Naive thymus-derived CD4-positive, alpha-beta T cell (primary cell): ENCODE results near the gene WIPF2. TPM values are rescaled to one million over a fixed set of nuclear protein-coding genes. Genes with fewer than 3 reads are reported as not detected.
"Not testable (repeated sequence)": the region's sequence is repeated elsewhere in the genome, so short reads cannot be mapped to it uniquely, and the experiment has no call there.

ENCODE experiments used
- ATAC-seq: fragments of 150-1000 bp; cut with Tn5 transposase; 2 replicates; pipeline ENCODE4 v1.10.0; 2021; ENCODE audit warnings: mild to moderate bottlenecking, moderate library complexity
- CTCF ChIA-PET: fragments of 350-600 bp; sonication (Branson Sonifier 250); formaldehyde crosslinking; loops from one replicate; lab custom pipeline; 2021; ENCODE audit warnings: antibody characterized with exemption; lab: Charles Lee
- POLR2A ChIA-PET: fragments of 350-600 bp; sonication (Branson Sonifier 250); formaldehyde crosslinking; loops from one replicate; lab custom pipeline; 2021; ENCODE audit warnings: antibody characterized with exemption, inconsistent platforms; lab: Charles Lee
- DNase-seq, 9 donors: peaks; one replicate each; pipeline versions ENCODE4 v3.0.0 to v3.0.0-alpha.2; 2020 to 2022; ENCODE audit warnings: mixed read lengths in 1 of 9
- H3K27ac ChIP-seq: one replicate; pipeline ENCODE4 v1.7.0; 2013; ENCODE audit warnings: mild to moderate bottlenecking, low read depth, low read length, moderate library complexity
- H3K27me3 ChIP-seq, 2 donors: one replicate each; pipeline ENCODE4 v1.7.0; 2013; ENCODE audit warnings: low read length in 2 of 2, mild to moderate bottlenecking in 2 of 2, moderate library complexity in 2 of 2; ENCODE audit not compliant: control insufficient read depth in 2 of 2, insufficient read depth in 2 of 2
- H3K36me3 ChIP-seq, 3 experiments: 1 replicate in 2 of 3; 2 replicates in 1 of 3; pipeline ENCODE4 v1.7.0; 2013; ENCODE audit warnings: low read length in 3 of 3, mild to moderate bottlenecking in 3 of 3, moderate library complexity in 1 of 3; ENCODE audit not compliant: insufficient read depth in 3 of 3, control insufficient read depth in 2 of 3
- H3K4me1 ChIP-seq, 2 donors: one replicate each; pipeline ENCODE4 v1.7.0; 2013; ENCODE audit warnings: low read length in 2 of 2, mild to moderate bottlenecking in 2 of 2, moderate library complexity in 1 of 2; ENCODE audit not compliant: control insufficient read depth in 2 of 2, insufficient read depth in 2 of 2
- H3K4me3 ChIP-seq: 2 replicates; pipeline ENCODE4 v1.7.0; 2013; ENCODE audit warnings: mild to moderate bottlenecking, low read length
- H3K9me3 ChIP-seq, 3 experiments: 1 replicate in 2 of 3; 2 replicates in 1 of 3; pipeline ENCODE4 v1.7.0; 2013; ENCODE audit warnings: low read length in 3 of 3; ENCODE audit not compliant: control insufficient read depth in 2 of 3
- H3K27ac Mint-ChIP-seq, 9 donors: one replicate each; pipeline ENCODE4 v1.8.0; 2020 to 2022; ENCODE audit warnings: mixed read lengths in 9 of 9, mild to moderate bottlenecking in 8 of 9, moderate library complexity in 5 of 9, inconsistent platforms in 2 of 9
- H3K27me3 Mint-ChIP-seq, 5 donors: one replicate each; pipeline ENCODE4 v1.8.0; 2021 to 2022; ENCODE audit warnings: mixed read lengths in 5 of 5, mild to moderate bottlenecking in 1 of 5
- H3K36me3 Mint-ChIP-seq, 5 donors: one replicate each; pipeline ENCODE4 v1.8.0; 2020 to 2022; ENCODE audit warnings: mixed read lengths in 5 of 5, mild to moderate bottlenecking in 3 of 5, inconsistent platforms in 1 of 5
- H3K4me1 Mint-ChIP-seq, 7 donors: one replicate each; pipeline ENCODE4 v1.8.0; 2020 to 2022; ENCODE audit warnings: mixed read lengths in 7 of 7, mild to moderate bottlenecking in 3 of 7, inconsistent platforms in 1 of 7
- H3K4me3 Mint-ChIP-seq, 10 donors: one replicate each; pipeline ENCODE4 v1.8.0; 2020 to 2022; ENCODE audit warnings: mild to moderate bottlenecking in 10 of 10, mixed read lengths in 10 of 10, moderate library complexity in 6 of 10, inconsistent platforms in 2 of 10
- H3K9me3 Mint-ChIP-seq, 11 donors: one replicate each; pipeline ENCODE4 v1.8.0; 2020 to 2022; ENCODE audit warnings: mixed read lengths in 11 of 11, mild to moderate bottlenecking in 4 of 11, inconsistent platforms in 1 of 11, moderate library complexity in 1 of 11
- intact Hi-C, 2 donors: fragments of 100-400 bp; cut with micrococcal nuclease; formaldehyde crosslinking; loops; one replicate each; pipeline ENCODE4 v1.15.1; 2023
- polyA plus RNA-seq, 2 donors: library from polyadenylated mRNA; unstranded; fragments of 300-500 nt; fragmentation: Illumina TruSeq; gene quantifications; one replicate each; pipeline ENCODE4 v1.2.3, GENCODE V29; 2021
- total RNA-seq, 6 experiments: library from RNA in 5 of 6; stranded (reverse) in 5 of 6; gene quantifications; 1 replicate in 5 of 6; 2 replicates in 1 of 6; pipeline ENCODE4 v1.2.3 and lab custom pipeline; 2021 to 2026

The WIPF2 gene
- total and polyA plus RNA-seq, 7 experiments from 2014 or later, result 5.0 to 31.8 (median 25.2) TPM

DNA sequence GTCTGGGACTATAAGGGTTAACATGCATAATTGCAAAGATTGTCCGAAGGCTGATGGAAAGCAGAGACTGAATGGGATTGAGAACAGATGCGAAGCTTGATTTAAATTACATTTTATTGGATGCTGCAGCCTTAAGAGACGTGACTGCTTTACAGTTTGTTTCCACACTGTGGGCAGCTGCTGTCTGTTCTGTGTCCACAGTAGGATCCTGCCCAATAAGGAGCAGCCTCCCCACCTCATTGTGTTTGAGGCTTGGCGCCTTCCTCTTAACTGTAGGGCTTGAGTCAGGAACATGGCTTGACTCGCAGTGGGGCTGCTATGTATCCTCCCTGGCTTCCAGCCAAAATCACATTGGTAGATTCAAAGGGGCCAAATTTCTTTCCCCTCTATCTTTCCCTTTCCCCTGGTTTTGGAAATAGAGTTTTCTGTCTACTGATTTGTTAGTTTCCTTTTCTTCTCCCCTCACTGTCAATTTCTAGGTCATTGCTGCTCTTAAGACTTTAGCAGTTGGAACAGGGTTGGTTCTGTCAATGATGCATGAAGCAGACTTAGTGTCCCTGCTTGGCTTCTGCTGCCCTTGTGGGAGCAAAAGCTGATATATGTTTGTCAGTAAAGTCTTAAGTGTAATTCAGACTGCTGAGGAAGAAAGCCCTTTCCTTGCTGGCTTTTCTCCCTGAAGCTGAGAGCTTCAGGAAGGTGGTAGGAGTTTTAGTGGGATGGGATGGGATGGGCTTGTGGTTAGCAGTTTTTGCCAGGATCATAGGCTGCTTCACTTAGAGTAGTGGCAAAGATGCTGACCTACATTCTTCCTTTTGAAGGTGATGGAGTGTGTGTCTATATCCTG lies 84.8 kb downstream of the WIPF2 start:
- H3K4me3 ChIP-seq, result no peak overlapping the region
- peak overlapping the region in 5 of 9 donors; percentile 16 to 42 (median 20) for H3K27ac Mint-ChIP-seq

DNA sequence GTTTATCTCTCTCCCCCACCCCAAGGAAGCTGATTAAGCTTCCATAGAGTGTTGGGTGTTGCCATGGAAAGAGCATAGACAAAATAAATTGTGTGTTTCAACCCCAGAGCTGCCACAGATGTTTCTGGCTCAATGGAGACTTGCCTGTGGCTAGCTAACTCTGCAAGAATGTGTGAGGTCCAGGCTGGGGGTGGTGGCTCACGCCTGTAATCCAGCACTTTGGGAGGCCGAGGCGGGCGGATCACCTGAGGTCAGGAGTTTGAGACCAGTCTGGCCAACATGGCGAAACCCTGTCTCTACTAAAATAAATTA lies 85.4 kb downstream of the WIPF2 start:
- H3K9me3 ChIP-seq, DNase-seq, H3K27ac ChIP-seq, ATAC-seq, H3K9me3 Mint-ChIP-seq, intact Hi-C loops, H3K4me3 Mint-ChIP-seq, H3K27me3 ChIP-seq, H3K36me3 ChIP-seq, H3K4me3 ChIP-seq, H3K27me3 Mint-ChIP-seq, H3K27ac Mint-ChIP-seq: not testable (repeated sequence)
- H3K36me3 Mint-ChIP-seq, result peaks cover 0 to 10% (median 0%) of the 10 kb centered on the region in 5 donors
- POLR2A ChIA-PET, result interaction anchor here (1.1 to 28.4 kb wide), 3 partner anchors 27 to 256 kb away, joined by 3 to 742 read pairs (median 35); no protein-coding TSS in a partner anchor
- CTCF ChIA-PET, result interaction anchor here (1.0 to 7.3 kb wide), 12 partner anchors 11 to 228 kb away, joined by 3 to 233 read pairs (median 8); no protein-coding TSS in a partner anchor
- peaks cover 13 to 19% (median 15%) of the 10 kb centered on the region in 7 donors for H3K4me1 Mint-ChIP-seq
- peaks cover 25 to 42% of the 10 kb centered on the region in 2 donors for H3K4me1 ChIP-seq

More for the DNA sequence above, 84.8 kb downstream of the WIPF2 start:
- intact Hi-C loops, result loop anchor here (1.0 kb wide), 5 partner anchors 14 to 229 kb away; no protein-coding TSS in a partner anchor
- ATAC-seq (no peak), DNase-seq (no peak)
- peaks cover 21 to 36% of the 10 kb centered on the region in 2 donors for H3K4me1 ChIP-seq
- POLR2A ChIA-PET, result interaction anchor here (1.1 to 28.4 kb wide), 3 partner anchors 28 to 256 kb away, joined by 3 to 742 read pairs (median 35); no protein-coding TSS in a partner anchor
- Mint-ChIP-seq H3K27me3 (no peaks in the 10 kb centered on the region), H3K36me3 (peaks cover 0 to 12% (median 0%) of the 10 kb centered on the region in 5 donors), H3K4me1 (peaks cover 11 to 16% (median 15%) of the 10 kb centered on the region in 7 donors), H3K9me3 (peaks cover 0 to 2% (median 0%) of the 10 kb centered on the region in 11 donors), H3K4me3 (no peak overlapping the region)
- H3K27me3 ChIP-seq, result no peaks in the 10 kb centered on the region
- CTCF ChIA-PET, result interaction anchor here (0.8 to 7.3 kb wide), 21 partner anchors 11 to 236 kb away, joined by 3 to 233 read pairs (median 6); partner anchors contain the start of gene IGFBP4
- H3K36me3 ChIP-seq, result no peaks in the 10 kb centered on the region
- H3K9me3 ChIP-seq, result no peaks in the 10 kb centered on the region
- H3K27ac ChIP-seq, result no peak overlapping the region

- DNase-seq, ATAC-seq, H3K4me3 Mint-ChIP-seq, H3K27ac ChIP-seq, H3K27me3 ChIP-seq, H3K9me3 ChIP-seq, H3K9me3 Mint-ChIP-seq, H3K4me3 ChIP-seq, intact Hi-C loops, H3K36me3 ChIP-seq, H3K27me3 Mint-ChIP-seq, H3K27ac Mint-ChIP-seq: not testable (repeated sequence)
- peaks cover 29 to 42% of the 10 kb centered on the region in 2 donors for H3K4me1 ChIP-seq
- Mint-ChIP-seq H3K36me3 (peaks cover 0 to 10% (median 0%) of the 10 kb centered on the region in 5 donors), H3K4me1 (peaks cover 13 to 23% (median 16%) of the 10 kb centered on the region in 7 donors)
- ChIA-PET CTCF (interaction anchor here (0.7 to 7.3 kb wide), 12 partner anchors 10 to 263 kb away, joined by 3 to 233 read pairs (median 6); no protein-coding TSS in a partner anchor), POLR2A (interaction anchor here (0.7 to 28.4 kb wide), 4 partner anchors 27 to 255 kb away, joined by 3 to 742 read pairs (median 19); no protein-coding TSS in a partner anchor)
Measured at GRCh38 chr17:40304866-40305265, 85.8 kb downstream of the WIPF2 start.

- intact Hi-C loops, result no loop called here
- Histone ChIP-seq H3K4me1 (peaks cover 42 to 44% of the 10 kb centered on the region in 2 donors), H3K27me3 (no peaks in the 10 kb centered on the region), H3K4me3 (no peak overlapping the region), H3K9me3 (no peaks in the 10 kb centered on the region), H3K27ac (no peak overlapping the region), H3K36me3 (no peaks in the 10 kb centered on the region)
- H3K36me3 Mint-ChIP-seq, result peaks cover 0 to 5% (median 0%) of the 10 kb centered on the region in 5 donors
- ATAC-seq (no peak), DNase-seq (no peak)
- no peaks in the 10 kb centered on the region for H3K27me3 Mint-ChIP-seq
- ChIA-PET CTCF (interaction anchor here (0.6 to 7.3 kb wide), 9 partner anchors 16 to 309 kb away, joined by 3 to 233 read pairs (median 10); no protein-coding TSS in a partner anchor), POLR2A (interaction anchor here (1.0 to 28.4 kb wide), 5 partner anchors 26 to 280 kb away, joined by 3 to 742 read pairs (median 7); no protein-coding TSS in a partner anchor)
- H3K9me3 Mint-ChIP-seq, result peaks cover 0 to 2% (median 0%) of the 10 kb centered on the region in 11 donors
- peaks cover 13 to 31% (median 21%) of the 10 kb centered on the region in 7 donors for H3K4me1 Mint-ChIP-seq
- H3K4me3 Mint-ChIP-seq, result peak overlapping the region in 2 of 10 donors; percentile 33 to 45
- peak overlapping the region in 2 of 9 donors; percentile 23 to 36 for H3K27ac Mint-ChIP-seq
Measured at GRCh38 chr17:40306395-40306794, 87.3 kb downstream of the WIPF2 start.

DNA sequence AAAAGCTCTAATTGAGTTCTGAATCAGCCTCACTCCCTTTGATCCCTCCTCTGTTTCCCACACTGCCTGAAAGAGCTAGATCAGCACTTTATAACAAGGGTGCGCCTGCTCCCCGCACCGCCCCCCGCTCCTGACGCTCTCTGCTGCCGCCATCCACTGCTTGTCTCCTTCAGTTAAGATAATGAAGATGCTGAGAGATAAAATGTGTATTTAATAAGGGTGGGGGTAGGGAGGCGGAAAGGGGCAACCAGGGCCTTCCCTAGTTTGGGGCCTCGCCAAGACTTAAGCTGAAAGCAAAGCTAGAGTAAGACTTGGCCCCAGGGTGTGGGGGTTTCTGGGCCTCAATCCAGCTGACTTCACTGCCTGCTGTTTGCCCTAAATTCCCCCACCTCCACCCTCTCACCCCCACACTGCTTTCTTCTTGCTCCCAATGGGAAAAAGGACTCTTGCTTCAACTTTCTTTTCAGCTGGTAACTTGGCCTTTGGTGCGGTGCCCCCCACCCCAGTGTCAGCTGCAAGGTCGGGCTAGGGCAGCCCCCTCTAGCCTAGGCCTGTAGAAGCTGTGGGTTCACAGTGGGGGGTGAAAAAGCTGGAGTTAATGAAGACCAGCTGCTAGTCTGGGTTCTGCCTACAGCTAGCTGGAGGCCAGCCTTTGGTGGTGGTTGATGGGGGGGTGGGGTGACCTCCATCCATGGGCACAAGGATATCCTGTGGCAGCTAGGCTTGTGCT lies 88.1 kb downstream of the WIPF2 start:
- Mint-ChIP-seq H3K9me3 (peaks cover 0 to 2% (median 0%) of the 10 kb centered on the region in 11 donors), H3K27ac (no peak overlapping the region), H3K4me1 (peaks cover 13 to 39% (median 28%) of the 10 kb centered on the region in 7 donors), H3K4me3 (no peak overlapping the region), H3K27me3 (no peaks in the 10 kb centered on the region), H3K36me3 (peaks cover 0 to 5% (median 0%) of the 10 kb centered on the region in 5 donors)
- Histone ChIP-seq H3K9me3 (no peaks in the 10 kb centered on the region), H3K36me3 (no peaks in the 10 kb centered on the region), H3K27ac (no peak overlapping the region), H3K4me3 (no peak overlapping the region), H3K4me1 (peaks cover 42 to 52% of the 10 kb centered on the region in 2 donors), H3K27me3 (no peaks in the 10 kb centered on the region)
- CTCF ChIA-PET, result interaction anchor here (0.7 to 7.3 kb wide), 13 partner anchors 8 to 308 kb away, joined by 3 to 233 read pairs (median 6); no protein-coding TSS in a partner anchor
- no peak for ATAC-seq
- intact Hi-C loops, result no loop called here
- POLR2A ChIA-PET, result interaction anchor here (0.6 to 28.4 kb wide), 9 partner anchors 16 to 283 kb away, joined by 3 to 742 read pairs (median 4); no protein-coding TSS in a partner anchor
- DNase-seq, result no peak
